ENCODE measurements around the gene STAB1. TPM values are rescaled to one million over a fixed set of nuclear protein-coding genes. Genes with fewer than 3 reads are reported as not detected.

STAB1 gene
- total RNA-seq, 2 experiments from 2014 or later: 0.08 to 0.10 TPM

- Mint-ChIP-seq H3K27me3 (no peaks in the 10 kb centered on the region), H3K36me3 (peaks cover 18% of the 10 kb centered on the region)
Measured at GRCh38 chr3:52561028-52561747, 66.0 kb downstream of the STAB1 start.

GRCh38 chr3:52563984-52564383 lies 68.8 kb downstream of the STAB1 start:
- no peak overlapping the region for H3K4me3 Mint-ChIP-seq
- H3K27me3 Mint-ChIP-seq: no peaks in the 10 kb centered on the region
- H3K9me3 Mint-ChIP-seq: no peaks in the 10 kb centered on the region
- no peaks in the 10 kb centered on the region for H3K4me1 Mint-ChIP-seq
- peaks cover 17% of the 10 kb centered on the region for H3K36me3 Mint-ChIP-seq
- no peak overlapping the region for H3K27ac Mint-ChIP-seq
- DNase-seq: no peak

More at GRCh38 chr3:52561028-52561747, 66.0 kb downstream of the STAB1 start:
- H3K4me1 Mint-ChIP-seq: peaks cover 4% of the 10 kb centered on the region
- H3K4me3 Mint-ChIP-seq: no peak overlapping the region
- DNase-seq: no peak
- no peak overlapping the region for H3K27ac Mint-ChIP-seq
- H3K9me3 Mint-ChIP-seq: no peaks in the 10 kb centered on the region

GRCh38 chr3:52568069-52568468 lies 72.9 kb downstream of the STAB1 start:
- Mint-ChIP-seq H3K27me3 (no peaks in the 10 kb centered on the region), H3K36me3 (peaks cover 12% of the 10 kb centered on the region), H3K27ac (no peak overlapping the region), H3K4me1 (no peaks in the 10 kb centered on the region), H3K4me3 (no peak overlapping the region), H3K9me3 (no peaks in the 10 kb centered on the region)
- no peak for DNase-seq

- H3K4me1 Mint-ChIP-seq: no peaks in the 10 kb centered on the region
- no peaks in the 10 kb centered on the region for H3K9me3 Mint-ChIP-seq
- no peaks in the 10 kb centered on the region for H3K27me3 Mint-ChIP-seq
- H3K4me3 Mint-ChIP-seq: no peak overlapping the region
- peaks cover 16% of the 10 kb centered on the region for H3K36me3 Mint-ChIP-seq
- DNase-seq: no peak
- H3K27ac Mint-ChIP-seq: no peak overlapping the region
Measured at GRCh38 chr3:52570076-52570475, 74.9 kb downstream of the STAB1 start.

- Mint-ChIP-seq H3K27me3 (no peaks in the 10 kb centered on the region), H3K27ac (no peak overlapping the region), H3K9me3 (no peaks in the 10 kb centered on the region), H3K36me3 (peaks cover 30% of the 10 kb centered on the region), H3K4me3 (no peak overlapping the region), H3K4me1 (no peaks in the 10 kb centered on the region)
- DNase-seq: no peak
Measured at GRCh38 chr3:52572221-52572620, 77.1 kb downstream of the STAB1 start.

Other genes starting within 250 kb of the STAB1 start
- gene PPM1M, start 249.6 kb upstream of the STAB1 start, total RNA-seq: 10 to 100 TPM; 69.7 to 74.9 TPM
- gene WDR82, start 216.7 kb upstream of the STAB1 start, total RNA-seq: 100 to 1,000 TPM; 121 to 123 TPM
- 10 to 100 TPM; 16.1 to 17.2 TPM for gene GLYCTK, start 207.5 kb upstream of the STAB1 start, total RNA-seq
- 1 to 10 TPM; 2.6 to 3.7 TPM for gene DNAH1, start 179.0 kb upstream of the STAB1 start, total RNA-seq
- 100 to 1,000 TPM; 104 to 107 TPM for gene BAP1, start 85.3 kb upstream of the STAB1 start, total RNA-seq
- gene PHF7, start 84.7 kb upstream of the STAB1 start, total RNA-seq: 10 to 100 TPM; 15.4 to 16.6 TPM
- gene SEMA3G, start 50.2 kb upstream of the STAB1 start, total RNA-seq: under 1 TPM in 1 of 2 experiments, not detected in 1; 0.19 TPM
- gene TNNC1, start 41.3 kb upstream of the STAB1 start, total RNA-seq: 1 to 10 TPM; 2.9 to 4.2 TPM
- gene NISCH, start 39.7 kb upstream of the STAB1 start, total RNA-seq: 10 to 100 TPM; 55.0 to 57.3 TPM
- gene NT5DC2, start 38.5 kb downstream of the STAB1 start, total RNA-seq: 10 to 100 TPM; 66.6 to 73.4 TPM
- 10 to 100 TPM; 23.4 to 23.6 TPM for gene UQCC5, start 41.3 kb downstream of the STAB1 start, total RNA-seq
- gene PBRM1, start 190.6 kb downstream of the STAB1 start, total RNA-seq: 10 to 100 TPM; 61.5 to 62.1 TPM
- gene GNL3, start 190.7 kb downstream of the STAB1 start, total RNA-seq: 100 to 1,000 TPM; 245 to 246 TPM
- 10 to 100 TPM; 29.5 to 30.3 TPM for gene GLT8D1, start 210.5 kb downstream of the STAB1 start, total RNA-seq
- gene SPCS1, start 210.8 kb downstream of the STAB1 start, total RNA-seq: 100 to 1,000 TPM; 129 to 137 TPM

Measured in activated naive CD8-positive, alpha-beta T cell treated with anti-CD3 and anti-CD28 coated beads for 36 hours (primary cell).